GM18858 (cell line): ENCODE data around the gene CDH13.

Source experiments
- ATAC-seq: cut with Tn5 transposase; IDR thresholded peaks from one replicate; pipeline ENCODE4 v1.9.1; 2021; ENCODE audit not compliant: unreplicated experiment

CDH13 gene

GRCh38 chr16:83269048-83269447 lies 642.3 kb downstream of the CDH13 start:
- no peak for ATAC-seq

- ATAC-seq, result no peak
Observed at GRCh38 chr16:83269541-83269940, 642.8 kb downstream of the CDH13 start.

GRCh38 chr16:83270061-83270460 lies 643.3 kb downstream of the CDH13 start:
- ATAC-seq, result no peak

GRCh38 chr16:83270640-83271039 lies 643.9 kb downstream of the CDH13 start:
- no peak for ATAC-seq

GRCh38 chr16:83271123-83271522 lies 644.4 kb downstream of the CDH13 start:
- no peak for ATAC-seq

GRCh38 chr16:83271970-83272575 lies 645.3 kb downstream of the CDH13 start:
- ATAC-seq, result no peak

GRCh38 chr16:83272843-83273242 lies 646.1 kb downstream of the CDH13 start:
- ATAC-seq, result no peak

GRCh38 chr16:83273504-83274173 lies 646.9 kb downstream of the CDH13 start:
- ATAC-seq, result no peak

- ATAC-seq, result no peak
Observed at GRCh38 chr16:83279251-83279650, 652.5 kb downstream of the CDH13 start.

GRCh38 chr16:83285921-83286320 lies 659.2 kb downstream of the CDH13 start:
- ATAC-seq, result no peak

- no peak for ATAC-seq
Observed at GRCh38 chr16:83296505-83296904, 669.7 kb downstream of the CDH13 start.

- ATAC-seq, result no peak
Observed at GRCh38 chr16:83298541-83298940, 671.8 kb downstream of the CDH13 start.

- no peak for ATAC-seq
Observed at GRCh38 chr16:83300326-83300725, 673.6 kb downstream of the CDH13 start.

GRCh38 chr16:83301971-83302370 lies 675.2 kb downstream of the CDH13 start:
- ATAC-seq, result no peak

- ATAC-seq, result no peak
Observed at GRCh38 chr16:83302853-83303252, 676.1 kb downstream of the CDH13 start.

GRCh38 chr16:83305092-83305491 lies 678.3 kb downstream of the CDH13 start:
- no peak for ATAC-seq

- no peak for ATAC-seq
Observed at GRCh38 chr16:83306961-83307593, 680.3 kb downstream of the CDH13 start.

- ATAC-seq, result no peak
Observed at GRCh38 chr16:83307594-83307992, 680.8 kb downstream of the CDH13 start.

GRCh38 chr16:83308414-83308813 lies 681.6 kb downstream of the CDH13 start:
- no peak for ATAC-seq

- no peak for ATAC-seq
Observed at GRCh38 chr16:83310816-83311215, 684.0 kb downstream of the CDH13 start.

- ATAC-seq, result no peak
Observed at GRCh38 chr16:83312015-83312717, 685.4 kb downstream of the CDH13 start.

- no peak for ATAC-seq
Observed at GRCh38 chr16:83312718-83313245, 686.0 kb downstream of the CDH13 start.
